Hepatocyte (in vitro differentiated cells): Measurements from ENCODE around the gene KRT8. TPM values are rescaled to one million over a fixed set of nuclear protein-coding genes. Genes with fewer than 3 reads are reported as not detected.
A peak's percentile ranks its signal among the peaks of the same experiment; 100 is the strongest.

Source experiments
- DNase-seq: peaks from one replicate; pipeline ENCODE4 v3.0.0-alpha.2; 2016; ENCODE audit warnings: low spot score
- H2AFZ ChIP-seq: fragments of 200-600 bp; sonication (generic); 2 replicates; pipeline ENCODE4 v1.6.0; 2016; ENCODE audit warnings: antibody characterized with exemption, mild to moderate bottlenecking
- H3K27ac ChIP-seq: fragments of 200-600 bp; sonication (generic); 2 replicates; pipeline ENCODE4 v1.5.1; 2016; ENCODE audit warnings: mild to moderate bottlenecking
- H3K27me3 ChIP-seq: fragments of 200-600 bp; sonication (generic); 2 replicates; pipeline ENCODE4 v1.6.1; 2016
- H3K36me3 ChIP-seq: fragments of 200-600 bp; sonication (generic); replicated peaks from 2 replicates; pipeline ENCODE4 v1.5.1; 2016; ENCODE audit warnings: low read depth; ENCODE audit not compliant: insufficient read depth
- H3K4me1 ChIP-seq: fragments of 200-600 bp; sonication (generic); 2 replicates; pipeline ENCODE4 v1.5.1; 2016; ENCODE audit warnings: mild to moderate bottlenecking, moderate library complexity; ENCODE audit not compliant: insufficient read depth
- H3K4me2 ChIP-seq: fragments of 200-600 bp; sonication (generic); 2 replicates; pipeline ENCODE4 v1.6.0; 2016
- H3K4me3 ChIP-seq: fragments of 200-600 bp; sonication (generic); 2 replicates; pipeline ENCODE4 v1.5.1; 2016; ENCODE audit warnings: mild to moderate bottlenecking
- H3K79me2 ChIP-seq: fragments of 200-600 bp; sonication (generic); 2 replicates; pipeline ENCODE4 v1.6.0; 2017; ENCODE audit warnings: mild to moderate bottlenecking
- H3K9me2 ChIP-seq: fragments of 200-600 bp; sonication (generic); replicated peaks from 2 replicates; pipeline ENCODE4 v1.6.0; 2017; ENCODE audit warnings: mild to moderate bottlenecking; ENCODE audit not compliant: insufficient read depth
- H3K9me3 ChIP-seq: fragments of 200-600 bp; sonication (generic); 2 replicates; pipeline ENCODE4 v1.5.1; 2016; ENCODE audit warnings: low read depth, mild to moderate bottlenecking
- H4K20me1 ChIP-seq: fragments of 200-600 bp; sonication (generic); 2 replicates; pipeline ENCODE4 v1.6.0; 2016; ENCODE audit warnings: mild to moderate bottlenecking; ENCODE audit not compliant: insufficient read depth, poor library complexity, severe bottlenecking
- EZH2 ChIP-seq: fragments of 200-600 bp; sonication (generic); IDR thresholded peaks from 2 replicates; pipeline ENCODE4 v1.6.1; 2016; ENCODE audit warnings: antibody characterized with exemption, mild to moderate bottlenecking, borderline replicate concordance
- EZH2phosphoT487 ChIP-seq: fragments of 200-600 bp; sonication (generic); IDR thresholded peaks from one replicate; pipeline ENCODE4 v1.6.1; 2018; ENCODE audit warnings: antibody characterized with exemption, mild to moderate bottlenecking, low read depth, moderate library complexity; ENCODE audit not compliant: unreplicated experiment, severe bottlenecking
- WGBS: methylation state at CpG from one replicate; pipeline ENCODE4 v1.1.6; 2016; ENCODE audit warnings: low lambda C conversion rate; ENCODE audit errors: missing lambda C conversion rate; 5-methylcytosine and 5-hydroxymethylcytosine counted together
- polyA plus RNA-seq: library from polyadenylated mRNA; unstranded; fragments of >200 nt; fragmentation: Nextera tagmentation; extraction: Ambion mirVana; gene quantifications from 2 replicates; pipeline ENCODE4 v1.2.1, GENCODE V29; 2016
- total RNA-seq: library from RNA; depleted of rRNA; stranded (reverse); fragments of >200 nt; gene quantifications from 2 replicates; pipeline ENCODE4 v1.2.3, GENCODE V29; 2014
- TF ChIP-seq, protein P1 (sequence below): fragments of 200-600 bp; sonication (generic); IDR thresholded peaks from 2 replicates; pipeline ENCODE4 v1.5.1; 2016; ENCODE audit warnings: antibody characterized with exemption, mild to moderate bottlenecking; ENCODE audit not compliant: poor library complexity

Gene KRT8
- total and polyA plus RNA-seq, 2 experiments from 2014 or later: 1,381 to 2,058 TPM

DNA sequence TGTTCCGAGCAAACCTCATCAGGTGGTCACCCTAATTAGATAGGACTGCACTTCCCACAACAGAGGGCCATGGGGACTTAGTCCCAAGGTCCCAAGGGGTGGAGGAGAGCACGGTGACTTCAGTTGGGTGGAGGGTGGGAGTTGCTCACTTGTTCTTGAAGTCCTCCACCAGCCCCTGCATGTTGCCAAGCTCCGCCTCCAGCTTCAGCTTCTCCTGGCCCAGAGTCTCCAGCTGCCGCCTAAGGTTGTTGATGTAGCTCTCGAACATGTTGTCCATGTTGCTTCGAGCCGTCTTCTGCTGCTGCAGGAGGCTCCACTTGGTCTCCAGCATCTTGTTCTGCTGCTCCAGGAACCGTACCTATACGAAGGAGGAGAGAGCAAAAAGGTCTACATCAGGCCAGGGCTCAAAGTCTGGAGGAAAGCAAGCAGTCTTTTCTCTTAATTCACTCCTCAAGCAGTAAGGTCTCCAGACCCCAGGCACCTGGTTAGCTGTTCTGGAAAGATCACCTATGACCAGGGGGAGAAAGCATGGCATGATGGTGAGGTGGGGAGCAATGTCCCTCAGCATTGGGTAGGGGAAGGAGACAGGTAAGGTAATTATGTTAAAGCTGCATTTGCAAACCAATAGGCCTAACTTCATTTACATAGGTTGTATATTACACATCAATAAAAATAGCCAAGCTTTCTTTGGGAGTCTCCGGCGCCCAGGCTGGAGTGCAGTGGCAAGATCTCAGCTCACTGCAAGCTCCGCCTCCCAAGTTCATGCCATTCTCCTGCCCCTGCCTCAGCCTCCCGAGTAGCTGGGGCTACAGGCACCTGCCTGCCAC lies 2.9 kb downstream of the KRT8 start:
- peak overlapping the region; percentile 74 for H3K4me2 ChIP-seq
- peaks cover 66% of the 10 kb centered on the region for H4K20me1 ChIP-seq
- H3K9me2 ChIP-seq: no peaks in the 10 kb centered on the region
- H3K27me3 ChIP-seq: no peaks in the 10 kb centered on the region
- no peaks in the 10 kb centered on the region for H3K9me3 ChIP-seq
- 50% methylated on average over 13 of the region's 13 CpGs for WGBS
- H3K4me1 ChIP-seq: peaks cover 55% of the 10 kb centered on the region
- TF ChIP-seq EZH2: no peak
- no peak for TF ChIP-seq EZH2phosphoT487
- TF ChIP-seq, protein P1, sequence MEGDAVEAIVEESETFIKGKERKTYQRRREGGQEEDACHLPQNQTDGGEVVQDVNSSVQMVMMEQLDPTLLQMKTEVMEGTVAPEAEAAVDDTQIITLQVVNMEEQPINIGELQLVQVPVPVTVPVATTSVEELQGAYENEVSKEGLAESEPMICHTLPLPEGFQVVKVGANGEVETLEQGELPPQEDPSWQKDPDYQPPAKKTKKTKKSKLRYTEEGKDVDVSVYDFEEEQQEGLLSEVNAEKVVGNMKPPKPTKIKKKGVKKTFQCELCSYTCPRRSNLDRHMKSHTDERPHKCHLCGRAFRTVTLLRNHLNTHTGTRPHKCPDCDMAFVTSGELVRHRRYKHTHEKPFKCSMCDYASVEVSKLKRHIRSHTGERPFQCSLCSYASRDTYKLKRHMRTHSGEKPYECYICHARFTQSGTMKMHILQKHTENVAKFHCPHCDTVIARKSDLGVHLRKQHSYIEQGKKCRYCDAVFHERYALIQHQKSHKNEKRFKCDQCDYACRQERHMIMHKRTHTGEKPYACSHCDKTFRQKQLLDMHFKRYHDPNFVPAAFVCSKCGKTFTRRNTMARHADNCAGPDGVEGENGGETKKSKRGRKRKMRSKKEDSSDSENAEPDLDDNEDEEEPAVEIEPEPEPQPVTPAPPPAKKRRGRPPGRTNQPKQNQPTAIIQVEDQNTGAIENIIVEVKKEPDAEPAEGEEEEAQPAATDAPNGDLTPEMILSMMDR: no peak
- H3K36me3 ChIP-seq: peaks cover 5% of the 10 kb centered on the region
- peak overlapping the region; percentile 21 for H3K4me3 ChIP-seq
- H3K79me2 ChIP-seq: peaks cover 65% of the 10 kb centered on the region
- DNase-seq: no peak
- no peak overlapping the region for H2AFZ ChIP-seq
- peak overlapping the region; percentile 95 for H3K27ac ChIP-seq

DNA sequence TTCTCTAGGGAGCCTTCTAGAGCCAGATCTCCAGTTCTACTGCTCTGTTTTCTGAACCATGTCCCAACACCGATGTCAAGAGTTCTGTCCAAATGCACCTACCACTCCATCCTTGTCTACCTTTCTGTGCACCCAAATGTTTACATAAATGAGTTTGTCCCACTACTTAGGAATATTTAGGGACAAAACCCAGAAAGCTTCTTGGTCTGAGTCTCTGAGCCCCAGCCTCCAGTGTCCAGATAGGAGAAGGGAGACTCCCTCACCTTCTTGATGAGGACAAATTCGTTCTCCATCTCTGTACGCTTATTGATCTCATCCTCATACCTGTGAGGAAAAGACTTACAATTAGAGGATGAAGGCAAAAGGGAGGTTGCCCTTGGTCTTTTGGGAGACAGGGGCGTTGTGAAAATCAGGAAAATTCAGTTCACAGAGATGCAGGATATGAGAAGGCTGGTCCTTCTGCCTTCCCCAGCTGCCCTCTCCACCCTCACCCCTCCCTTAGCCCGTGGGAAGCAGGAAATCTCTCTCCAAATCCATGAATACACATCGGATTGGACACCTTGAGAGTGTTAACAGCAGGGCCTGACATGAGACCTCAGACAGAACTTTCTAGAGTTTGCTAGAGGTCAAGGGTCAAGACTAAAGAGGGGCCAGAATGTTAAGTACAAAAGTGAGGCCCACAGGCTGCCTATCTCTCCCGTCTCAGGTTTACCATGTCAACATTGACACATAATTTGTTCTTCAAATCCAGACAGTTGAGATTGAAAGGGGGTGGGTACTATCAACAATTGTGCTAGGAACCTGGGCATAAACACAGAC lies 3.8 kb downstream of the KRT8 start:
- no peak overlapping the region for H2AFZ ChIP-seq
- TF ChIP-seq EZH2 (no peak), EZH2phosphoT487 (no peak)
- TF ChIP-seq, protein P1: no peak
- H3K9me3 ChIP-seq: no peaks in the 10 kb centered on the region
- H3K27ac ChIP-seq: peak overlapping the region; percentile 95
- peaks cover 57% of the 10 kb centered on the region for H3K79me2 ChIP-seq
- no peaks in the 10 kb centered on the region for H3K27me3 ChIP-seq
- H3K4me1 ChIP-seq: peaks cover 56% of the 10 kb centered on the region
- H3K4me3 ChIP-seq: no peak overlapping the region
- H3K9me2 ChIP-seq: no peaks in the 10 kb centered on the region
- 56% methylated on average over 7 of the region's 7 CpGs for WGBS
- H3K36me3 ChIP-seq: peaks cover 5% of the 10 kb centered on the region
- H3K4me2 ChIP-seq: peak overlapping the region; percentile 74
- peaks cover 66% of the 10 kb centered on the region for H4K20me1 ChIP-seq
- DNase-seq: no peak

DNA sequence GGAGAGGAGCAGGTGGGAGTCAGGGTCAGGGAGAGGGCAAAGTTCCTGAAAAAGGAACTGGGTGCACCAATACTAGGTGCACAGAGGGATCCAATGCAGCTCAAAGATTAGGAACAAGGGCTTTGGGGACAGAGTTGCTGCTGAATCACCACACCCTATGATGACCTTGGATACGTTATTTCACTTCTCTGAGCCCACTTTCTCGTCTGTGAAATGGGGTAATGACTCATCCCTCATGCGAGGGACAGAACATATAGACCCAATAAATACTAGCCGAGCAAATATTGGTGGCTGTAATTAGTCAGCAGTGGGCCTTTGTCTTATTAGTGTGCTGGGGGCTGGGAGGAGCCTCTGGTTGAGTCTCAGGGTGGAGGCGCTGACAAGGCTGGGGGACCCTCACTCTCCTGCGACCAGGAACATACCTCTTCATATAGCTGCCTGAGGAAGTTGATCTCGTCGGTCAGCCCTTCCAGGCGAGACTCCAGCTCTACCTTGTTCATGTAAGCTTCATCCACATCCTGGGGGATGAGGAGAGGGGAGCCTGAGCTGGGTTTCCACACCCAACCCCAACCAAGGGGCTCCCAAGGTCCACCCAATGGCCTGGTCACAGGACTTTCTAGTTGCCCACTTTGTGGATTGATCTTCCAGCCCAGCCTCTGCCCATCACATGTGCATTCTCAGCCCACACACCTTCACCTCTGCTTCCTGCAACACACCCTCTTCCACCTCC lies 4.5 kb downstream of the KRT8 start:
- WGBS: 66% methylated on average over 9 of the region's 9 CpGs

More for the DNA sequence above, 4.5 kb downstream of the KRT8 start:
- TF ChIP-seq EZH2phosphoT487 (no peak), EZH2 (no peak)
- TF ChIP-seq, protein P1: no peak
- Histone ChIP-seq H3K4me2 (peak overlapping the region; percentile 74), H3K27ac (peak overlapping the region; percentile 95), H2AFZ (no peak overlapping the region), H3K4me1 (peaks cover 49% of the 10 kb centered on the region), H3K9me3 (no peaks in the 10 kb centered on the region), H3K36me3 (peaks cover 5% of the 10 kb centered on the region), H3K27me3 (no peaks in the 10 kb centered on the region), H4K20me1 (peaks cover 66% of the 10 kb centered on the region), H3K79me2 (peaks cover 52% of the 10 kb centered on the region), H3K9me2 (no peaks in the 10 kb centered on the region), H3K4me3 (no peak overlapping the region)
- no peak for DNase-seq
